OCI-LY3 (cell line): ENCODE results near the gene CR2.

ENCODE experiments used
- CTCF ChIP-seq: fragments of 200-600, 300-600 bp; sonication (generic); IDR thresholded peaks from 2 replicates; pipeline ENCODE4 v1.5.1; 2014; ENCODE audit warnings: antibody characterized with exemption, low read length, low read depth
- EZH2phosphoT487 ChIP-seq: fragments of 200-600 bp; shearing (Covaris generic); IDR thresholded peaks from 2 replicates; pipeline ENCODE4 v1.6.1; 2018; ENCODE audit warnings: antibody characterized with exemption, mixed run types, low read depth

GRCh38 chr1:207453710-207454045 is 450 bp upstream of the CR2 start:
- TF ChIP-seq CTCF, result no peak
- TF ChIP-seq EZH2phosphoT487, result 0 out of 2 replicates have a peak, but pooled peaks have one; percentile 10
